CD4-positive, alpha-beta memory T cell (primary cell): ENCODE results near the gene EPN2. TPM values are rescaled to one million over a fixed set of nuclear protein-coding genes. Genes with fewer than 3 reads are reported as not detected.
"Not testable (repeated sequence)": the region's sequence is repeated elsewhere in the genome, so short reads cannot be mapped to it uniquely, and the experiment has no call there.

ENCODE experiments used
- CTCF ChIA-PET: fragments of 350-600 bp; sonication (Branson Sonifier 250); formaldehyde crosslinking; loops from one replicate; lab custom pipeline; 2021; ENCODE audit warnings: inconsistent platforms; ENCODE audit not compliant: partially characterized antibody; lab: Charles Lee
- POLR2A ChIA-PET: fragments of 350-600 bp; sonication (Branson Sonifier 250); formaldehyde crosslinking; loops from one replicate; lab custom pipeline; 2021; ENCODE audit not compliant: partially characterized antibody; lab: Charles Lee
- DNase-seq, 5 donors: peaks; one replicate each; pipeline versions ENCODE4 v3.0.0 to v3.0.0-alpha.2; 2020 to 2022; ENCODE audit warnings: mixed read lengths in 1 of 5
- H3K27ac ChIP-seq: one replicate; pipeline ENCODE4 v1.7.0; 2013; ENCODE audit warnings: low read depth, low read length
- H3K27me3 ChIP-seq: 2 replicates; pipeline ENCODE4 v1.7.0; 2013; ENCODE audit warnings: mild to moderate bottlenecking, low read length, moderate library complexity; ENCODE audit not compliant: insufficient read depth
- H3K36me3 ChIP-seq: 2 replicates; pipeline ENCODE4 v1.7.0; 2013; ENCODE audit warnings: mild to moderate bottlenecking, low read length, moderate library complexity; ENCODE audit not compliant: insufficient read depth
- H3K4me1 ChIP-seq: 2 replicates; pipeline ENCODE4 v1.7.0; 2013; ENCODE audit warnings: mild to moderate bottlenecking, low read length, moderate library complexity; ENCODE audit not compliant: insufficient read depth
- H3K4me3 ChIP-seq, 2 donors: one replicate each; pipeline ENCODE4 v1.7.0; 2013; ENCODE audit warnings: low read length in 2 of 2, mild to moderate bottlenecking in 1 of 2
- H3K9me3 ChIP-seq, 2 donors: one replicate each; pipeline ENCODE4 v1.7.0; 2013; ENCODE audit warnings: low read length in 2 of 2, control low read depth in 1 of 2; ENCODE audit not compliant: control insufficient read depth in 1 of 2
- H3K27ac Mint-ChIP-seq, 7 donors: one replicate each; pipeline ENCODE4 v1.8.0; 2020 to 2021; ENCODE audit warnings: mixed read lengths in 7 of 7, mild to moderate bottlenecking in 6 of 7, inconsistent platforms in 3 of 7, moderate library complexity in 3 of 7
- H3K27me3 Mint-ChIP-seq, 2 donors: one replicate each; pipeline ENCODE4 v1.8.0; 2020 to 2021; ENCODE audit warnings: mixed read lengths in 2 of 2
- H3K36me3 Mint-ChIP-seq, 2 donors: one replicate each; pipeline ENCODE4 v1.8.0; 2020 to 2021; ENCODE audit warnings: mixed read lengths in 2 of 2, inconsistent platforms in 1 of 2, mild to moderate bottlenecking in 1 of 2
- H3K4me1 Mint-ChIP-seq, 4 donors: one replicate each; pipeline ENCODE4 v1.8.0; 2020 to 2021; ENCODE audit warnings: mixed read lengths in 4 of 4, mild to moderate bottlenecking in 1 of 4
- H3K4me3 Mint-ChIP-seq, 8 donors: one replicate each; pipeline ENCODE4 v1.8.0; 2020 to 2021; ENCODE audit warnings: mixed read lengths in 8 of 8, mild to moderate bottlenecking in 7 of 8, moderate library complexity in 6 of 8, inconsistent platforms in 3 of 8
- H3K9me3 Mint-ChIP-seq, 8 donors: one replicate each; pipeline ENCODE4 v1.8.0; 2020 to 2021; ENCODE audit warnings: mixed read lengths in 8 of 8, mild to moderate bottlenecking in 5 of 8, inconsistent platforms in 3 of 8, moderate library complexity in 1 of 8
- intact Hi-C: fragments of 100-400 bp; cut with micrococcal nuclease; formaldehyde crosslinking; loops from one replicate; pipeline ENCODE4 v1.15.1; 2023
- polyA plus RNA-seq, 2 donors: library from polyadenylated mRNA; unstranded; fragments of 300-500 nt; fragmentation: Illumina TruSeq; gene quantifications; one replicate each; pipeline ENCODE4 v1.2.3, GENCODE V29; 2021
- total RNA-seq, 2 experiments: library from RNA; stranded (reverse); gene quantifications; one replicate each; pipeline ENCODE4 v1.2.3, GENCODE V29; 2021

EPN2 gene
- total and polyA plus RNA-seq, 4 experiments from 2014 or later = 4.2 to 10.4 (median 9.9) TPM

GRCh38 chr17:19203429-19203828 is 33.7 kb upstream of the EPN2 start:
- H3K4me3 Mint-ChIP-seq, POLR2A ChIA-PET, H3K9me3 ChIP-seq, H3K4me1 ChIP-seq, H3K4me1 Mint-ChIP-seq, H3K36me3 Mint-ChIP-seq, H3K27me3 Mint-ChIP-seq, H3K27me3 ChIP-seq, H3K36me3 ChIP-seq, CTCF ChIA-PET, H3K27ac Mint-ChIP-seq, H3K4me3 ChIP-seq, DNase-seq, H3K27ac ChIP-seq, H3K9me3 Mint-ChIP-seq, intact Hi-C loops: not testable (repeated sequence)

DNA sequence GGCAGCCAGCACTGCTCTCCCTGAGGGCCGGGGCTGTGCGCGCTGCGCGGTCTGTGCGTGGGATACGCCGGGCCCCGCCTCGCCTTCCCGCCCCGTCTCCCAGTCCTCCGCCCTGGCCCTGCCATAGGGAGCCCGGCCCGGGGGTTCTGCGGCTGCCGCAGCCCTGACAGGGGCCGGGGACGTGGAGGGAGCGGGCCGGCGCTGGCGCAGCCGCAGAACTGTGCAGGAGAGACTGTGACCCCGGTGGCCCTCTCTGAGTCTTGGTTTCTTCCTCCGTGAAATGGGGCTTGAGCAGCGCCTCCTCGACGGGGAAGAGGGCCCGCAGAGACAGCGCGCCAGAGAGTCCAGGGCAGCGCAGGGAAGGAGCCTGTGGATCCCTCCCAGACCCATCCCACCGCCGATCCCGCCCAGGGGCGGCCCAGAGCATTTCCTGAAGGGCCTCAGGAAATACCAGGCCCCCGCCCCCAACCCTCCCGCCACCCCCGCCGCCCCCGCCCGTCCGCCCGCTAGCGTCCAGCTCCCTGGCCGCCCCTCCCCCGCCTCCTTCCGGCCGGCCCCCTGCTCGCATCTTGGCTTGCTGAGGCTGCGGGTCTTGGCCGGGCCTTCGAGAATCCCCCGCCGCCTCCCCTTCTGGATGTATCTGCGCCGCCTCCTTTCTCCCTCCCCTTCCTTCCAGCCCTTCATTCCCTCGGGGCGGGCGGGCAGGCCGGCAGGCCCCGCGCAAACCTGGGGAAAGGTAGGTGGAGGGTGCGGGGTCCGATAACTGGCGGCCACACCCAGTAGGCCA is 21.9 kb upstream of the EPN2 start:
- H3K27ac ChIP-seq, POLR2A ChIA-PET, intact Hi-C loops, H3K4me1 ChIP-seq, H3K4me1 Mint-ChIP-seq, DNase-seq, H3K4me3 Mint-ChIP-seq, H3K36me3 ChIP-seq, H3K9me3 Mint-ChIP-seq, H3K27me3 ChIP-seq, H3K36me3 Mint-ChIP-seq, H3K4me3 ChIP-seq, H3K27ac Mint-ChIP-seq, H3K27me3 Mint-ChIP-seq, CTCF ChIA-PET, H3K9me3 ChIP-seq: not testable (repeated sequence)

DNA sequence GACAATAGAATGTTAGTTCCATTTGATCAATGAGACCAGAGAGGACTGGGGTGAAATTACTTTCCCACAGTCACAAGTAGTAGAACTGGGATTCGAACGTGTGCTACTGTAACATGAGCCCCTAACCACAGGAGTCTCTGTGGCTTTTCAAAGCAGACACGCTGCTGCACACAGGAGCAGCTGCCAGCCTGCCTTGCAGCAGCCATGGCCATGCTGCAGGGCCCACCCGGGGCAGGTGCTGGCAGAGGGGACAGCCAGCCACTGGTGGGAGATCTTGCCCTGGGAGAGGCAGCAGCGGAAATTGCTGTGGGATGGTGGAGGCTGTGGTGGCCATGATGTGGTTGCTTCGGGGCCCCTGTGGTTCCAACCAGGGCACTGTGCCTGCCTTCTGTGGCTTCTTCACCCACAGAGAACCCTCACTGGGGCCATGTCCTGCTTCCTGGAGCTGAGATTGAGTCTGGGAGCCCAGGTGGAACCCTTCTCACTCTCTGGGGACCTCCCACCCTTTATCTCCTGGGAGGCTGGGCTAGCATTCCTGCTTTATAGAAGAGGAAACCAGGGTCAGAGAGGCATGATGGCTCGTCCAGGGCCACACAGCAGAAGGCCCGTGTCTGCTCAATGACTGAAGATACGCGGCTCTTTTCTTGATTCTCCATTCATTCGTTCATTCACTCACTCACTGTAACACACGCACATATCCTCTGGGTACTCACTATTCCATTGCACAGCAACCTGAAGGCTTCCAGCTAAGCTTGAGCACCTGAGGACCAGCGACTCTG is 20.8 kb upstream of the EPN2 start:
- H3K27me3 Mint-ChIP-seq, POLR2A ChIA-PET, H3K4me3 ChIP-seq, DNase-seq, H3K4me3 Mint-ChIP-seq, H3K9me3 Mint-ChIP-seq, H3K4me1 ChIP-seq, H3K36me3 Mint-ChIP-seq, CTCF ChIA-PET, H3K27ac ChIP-seq, intact Hi-C loops, H3K27ac Mint-ChIP-seq, H3K36me3 ChIP-seq, H3K4me1 Mint-ChIP-seq, H3K9me3 ChIP-seq, H3K27me3 ChIP-seq: not testable (repeated sequence)

DNA sequence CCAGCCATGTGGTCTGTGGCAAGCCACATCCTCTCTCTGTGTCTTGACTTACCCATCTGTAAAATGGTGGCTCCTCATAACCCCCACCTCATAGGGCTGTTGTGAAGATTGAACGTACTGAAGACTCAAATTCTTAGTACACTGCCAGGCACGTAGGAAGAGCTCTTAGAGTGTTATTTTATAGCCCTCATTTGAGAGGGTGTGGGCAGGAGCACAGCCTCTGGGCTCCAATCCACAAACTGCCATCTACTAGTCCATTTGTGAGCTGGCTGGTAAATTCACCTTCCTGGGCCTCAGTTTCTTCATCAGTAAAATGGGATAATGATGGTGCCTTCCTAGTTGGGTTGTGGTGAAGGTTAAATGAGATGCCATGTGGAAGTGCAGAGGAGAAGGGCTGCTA is 18.3 kb upstream of the EPN2 start:
- H3K4me3 Mint-ChIP-seq, H3K27me3 Mint-ChIP-seq, intact Hi-C loops, DNase-seq, POLR2A ChIA-PET, H3K9me3 ChIP-seq, H3K36me3 ChIP-seq, H3K4me3 ChIP-seq, CTCF ChIA-PET, H3K9me3 Mint-ChIP-seq, H3K4me1 ChIP-seq, H3K4me1 Mint-ChIP-seq, H3K27ac Mint-ChIP-seq, H3K36me3 Mint-ChIP-seq, H3K27ac ChIP-seq, H3K27me3 ChIP-seq: not testable (repeated sequence)

DNA sequence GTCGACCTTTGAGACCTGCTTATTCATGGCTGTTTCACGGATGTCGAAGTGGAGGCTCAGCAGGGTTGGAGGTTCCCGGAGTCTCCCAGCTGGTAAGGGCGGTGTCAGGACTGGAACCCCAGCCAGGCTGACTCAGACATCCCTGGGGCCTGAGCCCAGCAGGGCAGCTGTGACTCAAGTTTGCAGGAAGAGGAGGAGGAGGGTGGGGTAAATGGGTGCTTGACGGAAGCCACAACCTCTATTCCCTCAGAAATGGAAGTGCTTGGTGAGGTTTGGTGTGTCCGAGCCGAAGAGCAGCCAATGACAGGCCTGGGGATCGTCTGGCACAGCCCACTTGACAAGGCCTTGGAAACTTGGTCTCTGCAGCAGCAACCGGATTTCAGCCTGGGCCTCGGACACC is 17.8 kb upstream of the EPN2 start:
- H3K36me3 ChIP-seq, H3K27ac ChIP-seq, H3K4me1 Mint-ChIP-seq, H3K4me3 Mint-ChIP-seq, H3K9me3 ChIP-seq, H3K27me3 ChIP-seq, H3K9me3 Mint-ChIP-seq, H3K27me3 Mint-ChIP-seq, CTCF ChIA-PET, H3K27ac Mint-ChIP-seq, H3K4me1 ChIP-seq, intact Hi-C loops, POLR2A ChIA-PET, H3K4me3 ChIP-seq, H3K36me3 Mint-ChIP-seq, DNase-seq: not testable (repeated sequence)

- H3K27ac Mint-ChIP-seq, H3K27ac ChIP-seq, H3K36me3 ChIP-seq, H3K9me3 ChIP-seq, H3K4me1 Mint-ChIP-seq, intact Hi-C loops, H3K27me3 Mint-ChIP-seq, H3K9me3 Mint-ChIP-seq, CTCF ChIA-PET, DNase-seq, H3K36me3 Mint-ChIP-seq, H3K27me3 ChIP-seq, H3K4me3 Mint-ChIP-seq, POLR2A ChIA-PET, H3K4me1 ChIP-seq, H3K4me3 ChIP-seq: not testable (repeated sequence)
Measured at GRCh38 chr17:19220195-19220594, 17.0 kb upstream of the EPN2 start.

DNA sequence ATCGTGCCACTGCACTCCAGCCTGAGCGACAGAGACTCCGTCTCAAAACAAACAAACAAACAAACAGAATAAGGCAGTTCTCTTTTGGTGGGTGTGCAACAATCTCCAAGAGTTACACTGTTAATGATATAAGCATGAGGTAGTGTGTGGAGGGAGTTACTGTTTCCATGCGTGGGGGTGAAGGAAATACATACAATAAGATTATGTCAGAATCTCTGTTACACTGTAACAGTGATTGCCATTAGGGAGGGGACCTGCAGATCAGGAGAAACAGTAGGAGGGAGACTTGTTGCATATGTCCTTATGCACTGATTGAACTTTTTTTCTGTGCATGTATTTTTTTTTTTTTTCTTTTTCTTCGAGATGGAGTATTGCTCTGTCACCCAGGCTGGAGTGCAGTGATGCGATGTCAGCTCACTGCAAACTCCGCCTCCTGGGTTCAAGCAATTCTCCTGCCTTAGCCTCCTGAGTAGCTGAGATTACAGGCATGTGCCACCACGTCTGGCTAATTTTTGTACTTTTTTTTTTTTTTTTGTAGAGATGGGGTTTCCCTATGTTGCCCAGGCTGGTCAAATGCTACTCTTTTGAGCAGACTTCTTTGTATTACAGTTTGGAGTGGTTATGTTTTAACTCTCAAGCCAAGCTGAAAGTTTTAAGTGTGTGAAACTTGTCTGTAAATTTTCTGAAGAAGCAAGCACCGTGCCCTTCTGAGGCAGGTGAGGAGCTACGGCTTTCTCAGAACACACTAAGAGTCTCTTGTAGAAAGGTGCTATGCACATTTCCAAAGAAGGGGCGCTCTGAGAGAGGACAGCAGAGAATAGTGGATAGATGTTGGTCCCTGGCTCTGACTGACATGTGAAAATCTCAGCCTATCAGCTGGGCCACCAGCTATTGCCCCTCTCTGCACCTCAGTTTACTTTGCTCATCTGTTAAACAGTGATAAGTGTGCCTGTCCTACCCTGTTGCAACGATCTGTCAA is 10.3 kb upstream of the EPN2 start:
- H3K9me3 Mint-ChIP-seq, H3K36me3 ChIP-seq, POLR2A ChIA-PET, H3K27ac Mint-ChIP-seq, H3K4me3 Mint-ChIP-seq, H3K27ac ChIP-seq, H3K9me3 ChIP-seq, H3K36me3 Mint-ChIP-seq, H3K27me3 ChIP-seq, intact Hi-C loops, H3K4me1 Mint-ChIP-seq, CTCF ChIA-PET, H3K4me3 ChIP-seq, H3K4me1 ChIP-seq, DNase-seq, H3K27me3 Mint-ChIP-seq: not testable (repeated sequence)
